GM08714 (cell line): ENCODE results near the gene KLHDC4.

Experiments
- H3K4me3 ChIP-seq: fragments of 200-500 bp; sonication (Bioruptor generic); 2 replicates; pipeline ENCODE4 v1.5.1; 2014; ENCODE audit warnings: mild to moderate bottlenecking, low read length, inconsistent platforms
- ZNF274 ChIP-seq: IDR thresholded peaks from 2 replicates; pipeline ENCODE4 v1.6.1; 2012; ENCODE audit warnings: mild to moderate bottlenecking, low read depth, low read length

The KLHDC4 gene

DNA sequence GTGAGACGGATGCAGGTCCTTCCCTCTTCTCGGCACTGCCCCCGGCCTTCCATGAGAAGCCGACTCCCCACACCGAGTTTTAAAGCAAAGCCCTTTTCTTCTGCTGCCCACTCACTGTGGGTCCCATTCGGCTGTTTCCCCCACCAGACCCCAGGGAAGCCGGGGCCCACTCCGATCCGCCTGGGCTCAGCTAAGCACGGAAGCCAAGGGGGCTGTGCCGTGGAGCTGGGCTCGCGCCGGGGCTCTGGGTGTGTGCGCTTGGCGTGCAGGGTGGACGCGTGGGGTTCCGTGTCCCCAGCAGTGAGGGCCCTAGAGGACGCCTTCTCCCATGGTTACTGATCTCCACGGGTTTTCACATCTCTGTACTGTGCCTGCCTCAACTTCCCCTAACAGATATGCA lies 68.5 kb downstream of the KLHDC4 start:
- no peak for TF ChIP-seq ZNF274
- H3K4me3 ChIP-seq, result no peak overlapping the region

DNA sequence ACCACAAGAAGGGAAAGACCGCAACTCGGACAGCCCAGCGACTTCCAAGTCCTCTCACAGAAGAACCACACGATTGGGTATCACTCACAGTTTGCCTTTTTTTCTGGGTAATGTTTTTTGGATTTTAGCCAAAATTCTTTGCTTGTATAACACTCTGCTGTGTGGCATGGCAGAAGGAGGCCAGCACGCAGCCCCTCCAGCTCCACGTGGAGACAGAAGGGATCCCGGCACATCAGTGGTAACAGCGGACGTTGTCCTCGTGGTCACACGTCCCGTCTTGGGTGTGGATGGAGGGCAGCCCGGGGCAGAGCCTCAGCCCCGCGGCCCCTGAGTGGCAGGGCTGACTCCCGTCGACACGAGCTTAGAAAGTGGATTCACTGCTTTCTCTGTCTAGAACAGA lies 69.1 kb downstream of the KLHDC4 start:
- TF ChIP-seq ZNF274, result no peak
- no peak overlapping the region for H3K4me3 ChIP-seq

- no peak for TF ChIP-seq ZNF274
- no peak overlapping the region for H3K4me3 ChIP-seq
These were observed 70.3 kb downstream of the KLHDC4 start for GRCh38 chr16:87695534-87695933.

DNA sequence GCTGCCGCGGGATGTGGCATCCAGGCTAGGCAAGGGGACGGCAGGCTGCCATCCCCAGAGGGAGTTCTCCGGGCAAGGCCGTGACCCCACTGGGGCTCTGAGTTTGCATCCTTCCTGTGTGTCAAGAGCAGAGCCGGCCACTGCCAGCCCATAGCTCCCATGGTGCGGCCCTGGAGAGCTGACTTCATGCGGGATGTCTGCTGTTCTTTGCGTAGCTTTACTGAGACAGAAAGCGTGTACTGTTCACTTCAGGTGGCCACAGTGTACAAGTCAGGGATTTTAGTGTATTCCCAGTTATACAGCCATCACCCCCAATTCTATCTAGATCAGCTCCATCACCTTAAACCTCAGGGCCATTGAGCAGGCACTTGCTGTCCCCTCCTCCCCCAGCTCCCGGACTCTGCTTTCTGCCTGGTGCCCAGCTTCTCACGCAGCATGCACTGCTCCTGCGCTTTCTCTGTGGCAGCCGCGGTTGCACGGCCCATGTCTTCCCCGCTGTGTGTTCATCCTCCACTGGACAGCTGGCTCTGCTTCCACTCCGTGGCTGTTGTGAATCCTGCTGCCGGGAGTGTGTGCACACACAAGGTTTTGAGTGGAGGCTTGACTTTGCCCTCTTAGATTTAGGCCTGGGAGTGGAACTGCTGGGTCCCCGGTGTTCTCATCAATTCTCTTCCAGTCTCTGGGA lies 71.2 kb downstream of the KLHDC4 start:
- H3K4me3 ChIP-seq, result no peak overlapping the region
- no peak for TF ChIP-seq ZNF274

- H3K4me3 ChIP-seq, result no peak overlapping the region
- TF ChIP-seq ZNF274, result no peak
These were observed 72.0 kb downstream of the KLHDC4 start for GRCh38 chr16:87693827-87694226.

GRCh38 chr16:87692756-87693155 lies 73.0 kb downstream of the KLHDC4 start:
- H3K4me3 ChIP-seq, result no peak overlapping the region
- no peak for TF ChIP-seq ZNF274

DNA sequence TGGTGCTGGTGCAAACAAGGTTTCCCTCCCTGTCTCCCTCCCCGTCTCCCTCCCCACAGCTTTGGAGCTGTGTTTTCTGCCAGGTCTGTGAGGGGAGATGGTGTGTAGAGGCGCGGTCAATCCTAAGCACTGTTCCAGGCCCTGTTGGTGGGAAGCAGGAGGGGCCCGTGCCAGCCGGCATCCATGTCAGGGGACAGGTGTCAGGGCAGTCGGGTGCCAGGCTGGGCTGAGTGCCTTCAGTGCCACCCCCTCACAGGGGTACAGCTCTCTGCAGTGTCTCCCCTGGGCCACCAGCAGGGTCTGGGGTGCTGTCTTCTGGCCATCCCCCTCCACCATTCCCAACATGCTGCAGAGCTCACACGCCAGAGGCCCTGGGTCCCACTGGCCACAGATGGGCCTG lies 73.6 kb downstream of the KLHDC4 start:
- TF ChIP-seq ZNF274, result no peak
- no peak overlapping the region for H3K4me3 ChIP-seq

DNA sequence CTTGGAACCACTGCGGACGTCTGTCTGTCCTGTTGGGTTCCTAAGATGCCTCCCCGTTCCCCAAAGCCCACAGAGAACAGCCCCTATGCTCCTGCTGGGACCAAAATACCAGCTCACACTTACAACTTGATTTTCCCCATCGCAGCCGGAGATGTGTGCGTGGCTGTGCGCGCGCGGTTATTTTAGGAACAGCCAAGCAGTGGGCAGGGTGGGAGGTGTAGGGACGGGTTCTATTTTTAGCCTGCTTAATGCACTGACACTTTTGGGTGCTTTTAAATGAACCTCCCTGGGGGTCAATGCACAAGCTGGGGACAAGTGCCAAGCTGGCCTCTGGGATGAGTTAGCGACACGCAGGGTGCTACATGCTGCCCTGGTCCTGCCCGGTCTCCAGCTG lies 74.1 kb downstream of the KLHDC4 start:
- no peak for TF ChIP-seq ZNF274

DNA sequence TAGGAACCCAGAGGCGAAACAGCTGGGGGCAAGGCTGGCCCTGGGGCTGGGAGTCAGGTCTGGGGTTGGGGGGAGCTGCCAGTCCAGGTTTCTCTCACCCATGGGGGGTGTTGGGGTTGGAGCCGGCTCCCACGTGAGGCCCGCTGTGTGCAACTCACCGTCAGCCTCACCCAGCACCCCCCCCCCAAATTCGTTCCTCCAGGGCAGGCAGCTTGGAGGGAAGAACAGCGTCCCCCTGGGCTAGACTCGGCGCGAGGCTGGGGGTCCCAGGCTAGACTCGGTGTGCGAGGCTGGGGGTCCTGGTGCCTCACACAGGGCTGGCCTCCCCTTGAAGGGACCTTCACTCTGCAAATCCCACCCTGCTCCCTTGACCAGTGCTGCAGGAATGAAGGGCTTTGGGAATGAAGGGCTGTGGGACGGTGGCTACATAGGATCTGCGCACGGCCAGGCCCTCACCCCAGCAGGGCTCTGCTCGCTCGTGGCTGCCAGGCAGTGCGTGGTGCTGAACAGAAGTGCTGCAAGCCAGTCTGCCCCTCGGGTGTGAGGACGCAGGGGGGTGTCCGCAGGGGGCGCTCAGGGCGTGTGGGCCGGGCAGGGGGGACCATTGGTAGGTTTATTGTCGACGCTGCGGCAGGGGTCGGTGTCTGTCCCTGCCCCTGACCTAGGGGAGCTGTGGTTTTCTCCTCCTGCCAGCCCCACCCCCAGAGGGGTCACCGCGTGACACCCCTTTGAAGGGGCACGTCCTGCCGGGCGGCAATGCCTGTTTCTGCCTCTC lies 74.7 kb downstream of the KLHDC4 start:
- no peak overlapping the region for H3K4me3 ChIP-seq
- TF ChIP-seq ZNF274, result no peak

More for the DNA sequence above, 74.1 kb downstream of the KLHDC4 start:
- H3K4me3 ChIP-seq, result no peak overlapping the region

- TF ChIP-seq ZNF274, result no peak
These were observed 75.8 kb downstream of the KLHDC4 start for GRCh38 chr16:87689956-87690465.

GRCh38 chr16:87688876-87689815 lies 76.6 kb downstream of the KLHDC4 start:
- TF ChIP-seq ZNF274, result no peak
- no peak overlapping the region for H3K4me3 ChIP-seq

More at GRCh38 chr16:87689956-87690465, 75.8 kb downstream of the KLHDC4 start:
- H3K4me3 ChIP-seq, result no peak overlapping the region

DNA sequence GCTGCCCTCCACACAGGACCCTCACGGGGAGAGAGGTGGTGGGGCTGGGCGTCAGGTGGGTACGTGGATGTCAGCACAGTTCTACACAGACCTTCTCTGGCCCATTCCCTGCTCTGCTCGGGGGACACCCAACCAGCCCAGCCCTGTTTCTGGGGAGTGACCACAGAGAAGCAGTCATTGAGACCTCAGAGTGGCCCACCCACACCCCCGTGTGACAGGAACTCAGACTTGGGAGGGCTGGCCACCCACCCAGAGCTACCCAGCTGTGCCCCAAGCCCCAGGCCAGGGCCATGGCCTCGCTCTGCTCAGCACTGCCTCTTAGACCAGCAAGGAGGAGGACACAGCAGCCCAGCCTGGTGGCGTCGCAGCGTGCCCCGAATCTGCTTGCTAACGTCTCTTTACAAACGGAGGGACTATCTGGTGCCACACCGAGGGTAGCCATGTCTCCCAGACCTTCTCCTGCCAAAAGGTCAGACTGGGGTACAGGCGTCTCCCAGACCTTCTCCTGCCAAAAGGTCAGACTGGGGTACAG lies 77.7 kb downstream of the KLHDC4 start:
- no peak for TF ChIP-seq ZNF274
- H3K4me3 ChIP-seq, result no peak overlapping the region

DNA sequence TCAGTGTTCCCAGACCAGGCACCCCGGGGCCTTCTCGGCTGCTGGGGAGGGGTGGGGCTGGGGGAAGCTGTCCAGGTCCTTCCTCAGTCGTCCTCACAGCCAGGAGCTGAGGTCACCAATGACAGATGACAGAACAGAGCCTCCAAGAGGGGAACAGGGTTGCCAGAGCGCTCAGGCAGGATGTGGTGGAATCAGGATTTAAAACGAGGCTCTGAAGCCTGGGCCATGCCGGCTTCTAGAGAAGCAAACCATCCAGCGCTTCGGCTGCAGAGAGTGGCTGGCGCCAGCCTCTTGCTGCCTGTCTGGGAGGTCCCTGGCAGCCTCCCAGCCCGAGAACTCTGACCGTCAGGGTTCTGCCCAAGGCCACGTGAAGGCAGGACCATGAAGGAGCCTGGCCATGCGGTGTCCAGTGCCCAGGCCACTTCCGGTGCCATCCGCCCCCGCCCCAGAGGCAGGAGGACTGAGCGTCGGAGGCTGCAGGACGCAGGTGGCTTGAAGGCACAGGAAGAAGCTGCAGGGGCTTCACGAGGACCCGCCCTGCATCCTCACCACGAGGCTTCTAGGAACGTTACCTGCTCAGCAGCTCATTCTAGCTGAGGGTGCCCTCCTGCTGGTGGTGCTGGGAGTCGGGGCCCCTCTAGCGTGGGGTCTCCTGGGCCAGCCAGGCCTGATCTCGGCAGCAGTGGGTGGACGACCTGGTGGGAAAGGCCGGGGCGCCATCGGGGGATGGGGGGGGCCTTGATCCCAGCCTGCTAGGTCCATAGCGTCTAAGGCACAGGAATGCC lies 78.5 kb downstream of the KLHDC4 start:
- TF ChIP-seq ZNF274, result no peak
- H3K4me3 ChIP-seq, result no peak overlapping the region
